Renal pelvis (tissue), 4 donors: Measurements from ENCODE around the gene WDR93. TPM values are rescaled to one million over a fixed set of nuclear protein-coding genes. Genes with fewer than 3 reads are reported as not detected.

Experiments used
- DNase-seq: peaks from one replicate; pipeline ENCODE4 v3.0.0-alpha.2; 2013
- polyA plus RNA-seq, 3 donors: library from polyadenylated mRNA; unstranded; fragments of 120-200 nt; gene quantifications; one replicate each; pipeline ENCODE4 v1.2.1, GENCODE V29; 2013; ENCODE audit not compliant: insufficient read length in 3 of 3

Gene WDR93
- polyA plus RNA-seq, 3 donors, result 2.4 to 4.0 (median 3.4) TPM

- no peak for DNase-seq
Measured at GRCh38 chr15:89747708-89748682, 57.4 kb downstream of the WDR93 start.

- peak; percentile 31 for DNase-seq
Measured at GRCh38 chr15:89749054-89749453, 58.4 kb downstream of the WDR93 start.

GRCh38 chr15:89749526-89749925 lies 58.9 kb downstream of the WDR93 start:
- no peak for DNase-seq

GRCh38 chr15:89749951-89750559 lies 59.4 kb downstream of the WDR93 start:
- DNase-seq, result peak; percentile 17

- peak; percentile 90 for DNase-seq
Measured at GRCh38 chr15:89750560-89751542, 60.2 kb downstream of the WDR93 start, which contains the start of gene MESP1. Gene MESP1, minus strand, starts transcription at chr15:89751249. Its CDS starts 18 bp downstream, at chr15:89751231.

GRCh38 chr15:89751748-89752147 lies 61.1 kb downstream of the WDR93 start:
- no peak for DNase-seq

- no peak for DNase-seq
Measured at GRCh38 chr15:89753855-89754254, 63.2 kb downstream of the WDR93 start.

- DNase-seq, result no peak
Measured at GRCh38 chr15:89754361-89755154, 63.9 kb downstream of the WDR93 start.

- no peak for DNase-seq
Measured at GRCh38 chr15:89755701-89756100, 65.1 kb downstream of the WDR93 start.

- no peak for DNase-seq
Measured at GRCh38 chr15:89756897-89757296, 66.3 kb downstream of the WDR93 start.

GRCh38 chr15:89758283-89758682 lies 67.7 kb downstream of the WDR93 start:
- DNase-seq, result no peak

GRCh38 chr15:89758981-89759380 lies 68.4 kb downstream of the WDR93 start:
- no peak for DNase-seq

GRCh38 chr15:89759835-89760234 lies 69.2 kb downstream of the WDR93 start:
- DNase-seq, result no peak

- DNase-seq, result peak; percentile 52
Measured at GRCh38 chr15:89760303-89761008, 69.8 kb downstream of the WDR93 start.

GRCh38 chr15:89761009-89761831 lies 70.6 kb downstream of the WDR93 start:
- no peak for DNase-seq

GRCh38 chr15:89761929-89762328 lies 71.3 kb downstream of the WDR93 start:
- no peak for DNase-seq

- DNase-seq, result no peak
Measured at GRCh38 chr15:89765694-89766093, 75.1 kb downstream of the WDR93 start.

- DNase-seq, result no peak
Measured at GRCh38 chr15:89766357-89767311, 76.0 kb downstream of the WDR93 start.
